Raji (cell line): ENCODE data around the gene DUSP9.

Experiments used
- POLR2A ChIP-seq: IDR thresholded peaks from 2 replicates; pipeline ENCODE4 v1.6.1; 2011; ENCODE audit warnings: low read depth, low read length, control low read depth; ENCODE audit not compliant: insufficient read depth

DUSP9 gene

GRCh38 chrX:153611298-153612095 lies 35.5 kb upstream of the DUSP9 start:
- no peak for TF ChIP-seq POLR2A

GRCh38 chrX:153612413-153612812 lies 34.6 kb upstream of the DUSP9 start:
- TF ChIP-seq POLR2A = no peak

- TF ChIP-seq POLR2A = no peak
Measured at GRCh38 chrX:153614818-153615217, 32.2 kb upstream of the DUSP9 start.

GRCh38 chrX:153620576-153620975 lies 26.4 kb upstream of the DUSP9 start:
- TF ChIP-seq POLR2A = no peak

- TF ChIP-seq POLR2A = no peak
Measured at GRCh38 chrX:153621949-153622598, 24.9 kb upstream of the DUSP9 start.

- TF ChIP-seq POLR2A = no peak
Measured at GRCh38 chrX:153622661-153623309, 24.2 kb upstream of the DUSP9 start.

GRCh38 chrX:153623310-153624029 lies 23.5 kb upstream of the DUSP9 start:
- no peak for TF ChIP-seq POLR2A

GRCh38 chrX:153624196-153625091 lies 22.6 kb upstream of the DUSP9 start:
- TF ChIP-seq POLR2A = no peak

GRCh38 chrX:153625271-153626024 lies 21.6 kb upstream of the DUSP9 start:
- TF ChIP-seq POLR2A = no peak

- TF ChIP-seq POLR2A = no peak
Measured at GRCh38 chrX:153626025-153626633, 20.9 kb upstream of the DUSP9 start.

GRCh38 chrX:153626863-153627674 lies 19.9 kb upstream of the DUSP9 start:
- no peak for TF ChIP-seq POLR2A

GRCh38 chrX:153627675-153628111 lies 19.3 kb upstream of the DUSP9 start:
- TF ChIP-seq POLR2A = no peak
